Spleen (tissue), 7 donors: ENCODE measurements around the gene LAMA5.

ENCODE experiments used
- POLR2A ChIP-seq, 3 donors: fragments of 450-650 bp; IDR thresholded peaks; one replicate each; pipeline ENCODE4 v1.5.1; 2017; ENCODE audit warnings: antibody characterized with exemption in 3 of 3, mild to moderate bottlenecking in 1 of 3
- TF ChIP-seq, protein P1 (sequence below), 11 experiments: fragments of 200-600 bp in 7 of 11; fragments of 450-650 bp in 4 of 11; sonication (generic) in 4 of 11; IDR thresholded peaks in 8 of 11; conservative IDR thresholded peaks in 3 of 11; 1 replicate in 7 of 11; 2 replicates in 4 of 11; pipeline versions ENCODE4 v1.4.0 to v1.8.0; 2016 to 2021; ENCODE audit warnings: antibody characterized with exemption in 11 of 11, inconsistent platforms in 4 of 11, mild to moderate bottlenecking in 1 of 11
- donor health status: DM: no; HTN: no; CAD: no; lungs with moderate emphysema.
- donor health status: DM: no; HTN: no; CAD: no.
- donor health status: DM: no; HTN: no; CAD: no.

DNA sequence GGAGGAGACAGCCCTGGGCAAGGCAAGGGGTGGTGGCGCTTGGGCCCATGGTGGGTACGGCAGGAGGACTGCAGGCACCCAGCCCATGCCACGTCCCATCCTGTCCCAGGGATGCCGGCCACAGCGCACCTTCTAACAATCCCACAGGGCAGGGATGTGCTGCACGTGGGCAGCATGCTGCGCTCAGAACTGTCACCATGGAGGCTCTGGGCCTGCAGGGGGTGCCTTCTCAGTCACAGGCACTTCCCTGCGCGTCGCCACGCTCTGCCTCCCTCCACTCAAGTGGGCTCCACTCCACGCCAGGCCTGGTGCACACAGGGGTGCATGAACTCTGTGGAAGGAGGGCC is 37.6 kb upstream of the LAMA5 start:
- TF ChIP-seq, protein P1, sequence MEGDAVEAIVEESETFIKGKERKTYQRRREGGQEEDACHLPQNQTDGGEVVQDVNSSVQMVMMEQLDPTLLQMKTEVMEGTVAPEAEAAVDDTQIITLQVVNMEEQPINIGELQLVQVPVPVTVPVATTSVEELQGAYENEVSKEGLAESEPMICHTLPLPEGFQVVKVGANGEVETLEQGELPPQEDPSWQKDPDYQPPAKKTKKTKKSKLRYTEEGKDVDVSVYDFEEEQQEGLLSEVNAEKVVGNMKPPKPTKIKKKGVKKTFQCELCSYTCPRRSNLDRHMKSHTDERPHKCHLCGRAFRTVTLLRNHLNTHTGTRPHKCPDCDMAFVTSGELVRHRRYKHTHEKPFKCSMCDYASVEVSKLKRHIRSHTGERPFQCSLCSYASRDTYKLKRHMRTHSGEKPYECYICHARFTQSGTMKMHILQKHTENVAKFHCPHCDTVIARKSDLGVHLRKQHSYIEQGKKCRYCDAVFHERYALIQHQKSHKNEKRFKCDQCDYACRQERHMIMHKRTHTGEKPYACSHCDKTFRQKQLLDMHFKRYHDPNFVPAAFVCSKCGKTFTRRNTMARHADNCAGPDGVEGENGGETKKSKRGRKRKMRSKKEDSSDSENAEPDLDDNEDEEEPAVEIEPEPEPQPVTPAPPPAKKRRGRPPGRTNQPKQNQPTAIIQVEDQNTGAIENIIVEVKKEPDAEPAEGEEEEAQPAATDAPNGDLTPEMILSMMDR (IDR thresholded peaks at IDR 0.05 in 8 of 11, conservative IDR thresholded peaks at IDR 0.05 in 3 of 11), result no peak
- TF ChIP-seq POLR2A (IDR thresholded peaks at IDR 0.05), result no peak
